ENCODE measurements around the gene TANGO6. TPM values are rescaled to one million over a fixed set of nuclear protein-coding genes. Genes with fewer than 3 reads are reported as not detected.
"Not testable (repeated sequence)": the region's sequence is repeated elsewhere in the genome, so short reads cannot be mapped to it uniquely, and the experiment has no call there.

Gene TANGO6
- total RNA-seq, 2 donors from 2014 or later: 24.1 to 36.3 TPM

GRCh38 chr16:69049603-69050375, 206.5 kb downstream of the TANGO6 start:
- H3K4me1 Mint-ChIP-seq: no peaks in the 10 kb centered on the region
- ATAC-seq (replicated peaks): no peak
- H3K27ac Mint-ChIP-seq: no peak overlapping the region
- peaks cover 14% of the 10 kb centered on the region for H3K36me3 Mint-ChIP-seq (ENCODE audit: low read depth)
- no peaks in the 10 kb centered on the region for H3K27me3 Mint-ChIP-seq
- no peaks in the 10 kb centered on the region for H3K9me3 Mint-ChIP-seq
- H3K4me3 Mint-ChIP-seq: no peak overlapping the region

- ATAC-seq (replicated peaks); H3K4me3 Mint-ChIP-seq; H3K36me3 Mint-ChIP-seq (ENCODE audit: low read depth); H3K27me3 Mint-ChIP-seq; H3K27ac Mint-ChIP-seq; H3K4me1 Mint-ChIP-seq; H3K9me3 Mint-ChIP-seq: not testable (repeated sequence)
These were observed 208.1 kb downstream of the TANGO6 start for GRCh38 chr16:69051517-69051830.

GRCh38 chr16:69055008-69055407, 211.7 kb downstream of the TANGO6 start:
- no peaks in the 10 kb centered on the region for H3K9me3 Mint-ChIP-seq
- no peak for ATAC-seq (replicated peaks)
- peaks cover 8% of the 10 kb centered on the region for H3K36me3 Mint-ChIP-seq (ENCODE audit: low read depth)
- H3K4me1 Mint-ChIP-seq: no peaks in the 10 kb centered on the region
- no peak overlapping the region for H3K27ac Mint-ChIP-seq
- H3K4me3 Mint-ChIP-seq: no peak overlapping the region
- H3K27me3 Mint-ChIP-seq: no peaks in the 10 kb centered on the region

- H3K9me3 Mint-ChIP-seq: no peaks in the 10 kb centered on the region
- no peak overlapping the region for H3K4me3 Mint-ChIP-seq
- H3K36me3 Mint-ChIP-seq (ENCODE audit: low read depth): peaks cover 9% of the 10 kb centered on the region
- H3K27ac Mint-ChIP-seq: no peak overlapping the region
- H3K4me1 Mint-ChIP-seq: no peaks in the 10 kb centered on the region
- no peak for ATAC-seq (replicated peaks)
- H3K27me3 Mint-ChIP-seq: no peaks in the 10 kb centered on the region
These were observed 212.6 kb downstream of the TANGO6 start for GRCh38 chr16:69055980-69056379.

- H3K4me3 Mint-ChIP-seq: no peak overlapping the region
- no peak overlapping the region for H3K27ac Mint-ChIP-seq
- H3K36me3 Mint-ChIP-seq (ENCODE audit: low read depth): peaks cover 12% of the 10 kb centered on the region
- ATAC-seq (replicated peaks): no peak
- no peaks in the 10 kb centered on the region for H3K9me3 Mint-ChIP-seq
- no peaks in the 10 kb centered on the region for H3K27me3 Mint-ChIP-seq
- H3K4me1 Mint-ChIP-seq: no peaks in the 10 kb centered on the region
These were observed 213.1 kb downstream of the TANGO6 start for GRCh38 chr16:69056421-69056820.

- H3K27ac Mint-ChIP-seq: no peak overlapping the region
These were observed 214.4 kb downstream of the TANGO6 start for GRCh38 chr16:69057400-69058378.

GRCh38 chr16:69063491-69063890, 220.2 kb downstream of the TANGO6 start:
- not testable (repeated sequence) for H3K27me3 Mint-ChIP-seq; H3K27ac Mint-ChIP-seq; H3K4me3 Mint-ChIP-seq; H3K9me3 Mint-ChIP-seq; ATAC-seq (replicated peaks); H3K4me1 Mint-ChIP-seq
- H3K36me3 Mint-ChIP-seq (ENCODE audit: low read depth): peaks cover 28% of the 10 kb centered on the region

More at GRCh38 chr16:69057400-69058378, 214.4 kb downstream of the TANGO6 start:
- Mint-ChIP-seq H3K9me3 (no peaks in the 10 kb centered on the region), H3K4me3 (no peak overlapping the region), H3K4me1 (no peaks in the 10 kb centered on the region), H3K36me3 (ENCODE audit: low read depth) (peaks cover 20% of the 10 kb centered on the region), H3K27me3 (no peaks in the 10 kb centered on the region)
- no peak for ATAC-seq (replicated peaks)

- no peak overlapping the region for H3K4me3 Mint-ChIP-seq
- no peak overlapping the region for H3K27ac Mint-ChIP-seq
- no peak for ATAC-seq (replicated peaks)
- peaks cover 29% of the 10 kb centered on the region for H3K36me3 Mint-ChIP-seq (ENCODE audit: low read depth)
- no peaks in the 10 kb centered on the region for H3K4me1 Mint-ChIP-seq
- no peaks in the 10 kb centered on the region for H3K9me3 Mint-ChIP-seq
- H3K27me3 Mint-ChIP-seq: no peaks in the 10 kb centered on the region
These were observed 220.9 kb downstream of the TANGO6 start for GRCh38 chr16:69064124-69064763.

- ATAC-seq (replicated peaks): no peak
- Mint-ChIP-seq H3K4me1 (no peaks in the 10 kb centered on the region), H3K27ac (no peak overlapping the region), H3K36me3 (ENCODE audit: low read depth) (peaks cover 29% of the 10 kb centered on the region), H3K4me3 (no peak overlapping the region), H3K9me3 (no peaks in the 10 kb centered on the region), H3K27me3 (no peaks in the 10 kb centered on the region)
These were observed 221.5 kb downstream of the TANGO6 start for GRCh38 chr16:69064764-69065313.

- Mint-ChIP-seq H3K36me3 (ENCODE audit: low read depth) (peaks cover 14% of the 10 kb centered on the region), H3K4me1 (no peaks in the 10 kb centered on the region), H3K4me3 (no peak overlapping the region), H3K27ac (no peak overlapping the region), H3K9me3 (no peaks in the 10 kb centered on the region), H3K27me3 (no peaks in the 10 kb centered on the region)
- no peak for ATAC-seq (replicated peaks)
These were observed 226.2 kb downstream of the TANGO6 start for GRCh38 chr16:69069504-69069903.

- no peaks in the 10 kb centered on the region for H3K4me1 Mint-ChIP-seq
- no peaks in the 10 kb centered on the region for H3K9me3 Mint-ChIP-seq
- no peak for ATAC-seq (replicated peaks)
- no peak overlapping the region for H3K4me3 Mint-ChIP-seq
- H3K36me3 Mint-ChIP-seq (ENCODE audit: low read depth): peaks cover 6% of the 10 kb centered on the region
- H3K27ac Mint-ChIP-seq: no peak overlapping the region
- H3K27me3 Mint-ChIP-seq: no peaks in the 10 kb centered on the region
These were observed 227.7 kb downstream of the TANGO6 start for GRCh38 chr16:69071036-69071435.

- no peak overlapping the region for H3K27ac Mint-ChIP-seq
- H3K9me3 Mint-ChIP-seq: no peaks in the 10 kb centered on the region
- H3K4me3 Mint-ChIP-seq: no peak overlapping the region
- no peak for ATAC-seq (replicated peaks)
- H3K4me1 Mint-ChIP-seq: no peaks in the 10 kb centered on the region
- no peaks in the 10 kb centered on the region for H3K27me3 Mint-ChIP-seq
- peaks cover 6% of the 10 kb centered on the region for H3K36me3 Mint-ChIP-seq (ENCODE audit: low read depth)
These were observed 229.3 kb downstream of the TANGO6 start for GRCh38 chr16:69072640-69072974.

GRCh38 chr16:69073181-69073702, 229.9 kb downstream of the TANGO6 start:
- Mint-ChIP-seq H3K27ac (no peak overlapping the region), H3K4me3 (no peak overlapping the region)
- no peak for ATAC-seq (replicated peaks)

GRCh38 chr16:69077251-69077650, 233.9 kb downstream of the TANGO6 start:
- H3K27ac Mint-ChIP-seq: no peak overlapping the region
- no peak overlapping the region for H3K4me3 Mint-ChIP-seq
- H3K9me3 Mint-ChIP-seq: no peaks in the 10 kb centered on the region
- no peaks in the 10 kb centered on the region for H3K36me3 Mint-ChIP-seq (ENCODE audit: low read depth)
- no peak for ATAC-seq (replicated peaks)
- no peaks in the 10 kb centered on the region for H3K4me1 Mint-ChIP-seq
- no peaks in the 10 kb centered on the region for H3K27me3 Mint-ChIP-seq

More at GRCh38 chr16:69073181-69073702, 229.9 kb downstream of the TANGO6 start:
- no peaks in the 10 kb centered on the region for H3K4me1 Mint-ChIP-seq
- H3K27me3 Mint-ChIP-seq: no peaks in the 10 kb centered on the region
- peaks cover 6% of the 10 kb centered on the region for H3K36me3 Mint-ChIP-seq (ENCODE audit: low read depth)
- no peaks in the 10 kb centered on the region for H3K9me3 Mint-ChIP-seq
